ENCODE measurements around the gene FARP2.
A peak's percentile ranks its signal among the peaks of the same experiment; 100 is the strongest.
"Not testable (repeated sequence)": the region's sequence is repeated elsewhere in the genome, so short reads cannot be mapped to it uniquely, and the experiment has no call there.

FARP2 gene

GRCh38 chr2:241412144-241412543 is 56.1 kb downstream of the FARP2 start:
- DNase-seq: no peak

GRCh38 chr2:241413501-241413900 is 57.4 kb downstream of the FARP2 start:
- not testable (repeated sequence) for DNase-seq

GRCh38 chr2:241413929-241414580 is 58.0 kb downstream of the FARP2 start:
- no peak for DNase-seq

- no peak for DNase-seq
Measured at GRCh38 chr2:241415196-241415595, 59.1 kb downstream of the FARP2 start.

- no peak for DNase-seq
Measured at GRCh38 chr2:241417626-241418025, 61.5 kb downstream of the FARP2 start.

GRCh38 chr2:241421330-241421729 is 65.2 kb downstream of the FARP2 start:
- no peak for DNase-seq

GRCh38 chr2:241421942-241422341 is 65.9 kb downstream of the FARP2 start:
- DNase-seq: not testable (repeated sequence)

GRCh38 chr2:241422350-241422749 is 66.3 kb downstream of the FARP2 start:
- no peak for DNase-seq

- DNase-seq: not testable (repeated sequence)
Measured at GRCh38 chr2:241423489-241423888, 67.4 kb downstream of the FARP2 start.

GRCh38 chr2:241425368-241425767 is 69.3 kb downstream of the FARP2 start:
- no peak for DNase-seq

- DNase-seq: no peak
Measured at GRCh38 chr2:241430178-241430577, 74.1 kb downstream of the FARP2 start.

GRCh38 chr2:241432824-241433448 is 76.9 kb downstream of the FARP2 start:
- no peak for DNase-seq

GRCh38 chr2:241437179-241437578 is 81.1 kb downstream of the FARP2 start:
- DNase-seq: no peak

- no peak for DNase-seq
Measured at GRCh38 chr2:241441492-241441891, 85.4 kb downstream of the FARP2 start.

- peak; percentile 90 for DNase-seq
Measured at GRCh38 chr2:241443486-241444223, 87.6 kb downstream of the FARP2 start.

GRCh38 chr2:241445426-241445825 is 89.3 kb downstream of the FARP2 start:
- DNase-seq: no peak

- not testable (repeated sequence) for DNase-seq
Measured at GRCh38 chr2:241450092-241450491, 94.0 kb downstream of the FARP2 start.

- DNase-seq: no peak
Measured at GRCh38 chr2:241451840-241452506, 95.9 kb downstream of the FARP2 start.

- DNase-seq: not testable (repeated sequence)
Measured at GRCh38 chr2:241453919-241454318, 97.8 kb downstream of the FARP2 start.

- DNase-seq: no peak
Measured at GRCh38 chr2:241454837-241455485, 98.9 kb downstream of the FARP2 start.

GRCh38 chr2:241456546-241456945 is 100.5 kb downstream of the FARP2 start:
- no peak for DNase-seq

- no peak for DNase-seq
Measured at GRCh38 chr2:241458687-241459086, 102.6 kb downstream of the FARP2 start.

- no peak for DNase-seq
Measured at GRCh38 chr2:241459520-241459919, 103.4 kb downstream of the FARP2 start.

Measured in CD4-positive, alpha-beta T cell treated with Interleukin-12 subunit alpha and Interleukin-12 subunit beta, for 1 hour (primary cell).